OCI-LY1 (cell line): Measurements from ENCODE around the gene AQP11.

ENCODE experiments used
- EZH2 ChIP-seq: fragments of 200-600 bp; sonication (generic), shearing (Covaris generic); IDR thresholded peaks from 2 replicates; pipeline ENCODE4 v1.8.0; 2017; ENCODE audit warnings: borderline replicate concordance, mixed run types, mild to moderate bottlenecking, antibody characterized with exemption, low read length, moderate library complexity, mixed read lengths
- TF ChIP-seq, protein P1 (sequence below): fragments of 200-600 bp; sonication (generic), shearing (Covaris generic); IDR thresholded peaks from 2 replicates; pipeline ENCODE4 v1.5.1; 2017; ENCODE audit warnings: mild to moderate bottlenecking, antibody characterized with exemption, low read length, moderate library complexity, mixed read lengths

DNA sequence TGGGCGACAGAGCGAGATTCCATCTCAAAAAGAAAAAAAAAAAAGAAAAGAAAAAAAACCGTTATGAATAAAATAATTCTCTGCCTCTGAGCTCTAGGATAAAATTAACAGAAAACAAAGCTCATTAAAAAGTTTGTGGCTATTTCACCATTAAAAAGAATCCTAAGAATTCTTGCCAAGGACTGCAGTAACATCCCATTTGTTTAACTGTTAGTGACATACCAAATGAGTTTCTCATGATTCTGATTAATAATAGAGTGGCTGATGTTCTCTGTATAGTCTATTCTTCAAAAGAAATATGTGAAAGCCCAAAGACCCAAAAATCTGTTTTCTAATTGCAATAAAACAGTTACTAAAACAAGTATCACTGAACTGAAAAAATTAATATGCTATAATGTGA is 28.1 kb downstream of the AQP11 start:
- TF ChIP-seq, protein P1, sequence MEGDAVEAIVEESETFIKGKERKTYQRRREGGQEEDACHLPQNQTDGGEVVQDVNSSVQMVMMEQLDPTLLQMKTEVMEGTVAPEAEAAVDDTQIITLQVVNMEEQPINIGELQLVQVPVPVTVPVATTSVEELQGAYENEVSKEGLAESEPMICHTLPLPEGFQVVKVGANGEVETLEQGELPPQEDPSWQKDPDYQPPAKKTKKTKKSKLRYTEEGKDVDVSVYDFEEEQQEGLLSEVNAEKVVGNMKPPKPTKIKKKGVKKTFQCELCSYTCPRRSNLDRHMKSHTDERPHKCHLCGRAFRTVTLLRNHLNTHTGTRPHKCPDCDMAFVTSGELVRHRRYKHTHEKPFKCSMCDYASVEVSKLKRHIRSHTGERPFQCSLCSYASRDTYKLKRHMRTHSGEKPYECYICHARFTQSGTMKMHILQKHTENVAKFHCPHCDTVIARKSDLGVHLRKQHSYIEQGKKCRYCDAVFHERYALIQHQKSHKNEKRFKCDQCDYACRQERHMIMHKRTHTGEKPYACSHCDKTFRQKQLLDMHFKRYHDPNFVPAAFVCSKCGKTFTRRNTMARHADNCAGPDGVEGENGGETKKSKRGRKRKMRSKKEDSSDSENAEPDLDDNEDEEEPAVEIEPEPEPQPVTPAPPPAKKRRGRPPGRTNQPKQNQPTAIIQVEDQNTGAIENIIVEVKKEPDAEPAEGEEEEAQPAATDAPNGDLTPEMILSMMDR = no peak
- TF ChIP-seq EZH2 = no peak
